ENCODE measurements around the gene KRT80. TPM values are rescaled to one million over a fixed set of nuclear protein-coding genes. Genes with fewer than 3 reads are reported as not detected.
A peak's percentile ranks its signal among the peaks of the same experiment; 100 is the strongest.

The KRT80 gene
- total RNA-seq, 1 donor from 2014 or later, result 0.28 TPM

DNA sequence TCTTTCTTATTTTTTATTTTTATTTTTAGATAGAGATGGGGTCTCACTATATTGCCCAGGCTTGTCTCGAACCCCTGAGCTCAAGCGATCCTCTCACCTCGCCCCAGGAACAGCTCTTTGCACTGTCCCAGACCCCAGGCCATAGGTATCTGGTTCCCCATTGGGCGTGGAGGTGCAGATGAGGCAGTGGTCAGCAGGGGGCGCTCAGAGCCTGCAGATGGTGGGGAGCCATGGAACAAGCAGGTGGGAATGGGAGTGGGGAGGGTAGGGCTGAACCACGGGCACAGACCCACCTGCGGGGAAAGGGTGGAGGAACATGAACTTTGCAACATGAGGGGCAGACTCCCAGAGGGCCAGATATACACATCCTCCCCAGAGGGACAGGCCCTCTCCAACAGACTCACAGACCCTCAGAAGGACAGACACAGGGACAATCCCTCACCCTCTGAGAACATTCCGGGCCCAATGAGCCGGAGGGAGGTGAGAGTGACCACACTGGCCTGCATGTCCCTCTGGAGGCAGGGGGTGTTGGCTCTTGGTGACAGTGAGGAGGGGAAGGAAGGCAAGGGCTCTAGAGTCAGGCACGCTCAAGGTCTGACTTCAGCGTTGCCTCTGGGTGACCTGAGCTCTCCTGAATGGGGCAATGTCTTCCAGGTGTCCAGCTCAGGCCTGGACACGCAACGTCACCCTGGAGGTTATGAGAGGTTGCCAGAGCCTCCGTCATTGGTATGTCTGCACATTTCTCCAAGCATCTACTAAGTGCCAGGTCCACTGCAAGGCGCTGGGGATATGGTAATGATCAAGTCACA lies 34.9 kb downstream of the KRT80 start:
- DNase-seq (ENCODE audit: low spot score) (peak; percentile 71), ATAC-seq (peak; percentile 82)

- ATAC-seq (no peak), DNase-seq (ENCODE audit: low spot score) (no peak)
These were observed 35.5 kb downstream of the KRT80 start for GRCh38 chr12:52156311-52156710.

DNA sequence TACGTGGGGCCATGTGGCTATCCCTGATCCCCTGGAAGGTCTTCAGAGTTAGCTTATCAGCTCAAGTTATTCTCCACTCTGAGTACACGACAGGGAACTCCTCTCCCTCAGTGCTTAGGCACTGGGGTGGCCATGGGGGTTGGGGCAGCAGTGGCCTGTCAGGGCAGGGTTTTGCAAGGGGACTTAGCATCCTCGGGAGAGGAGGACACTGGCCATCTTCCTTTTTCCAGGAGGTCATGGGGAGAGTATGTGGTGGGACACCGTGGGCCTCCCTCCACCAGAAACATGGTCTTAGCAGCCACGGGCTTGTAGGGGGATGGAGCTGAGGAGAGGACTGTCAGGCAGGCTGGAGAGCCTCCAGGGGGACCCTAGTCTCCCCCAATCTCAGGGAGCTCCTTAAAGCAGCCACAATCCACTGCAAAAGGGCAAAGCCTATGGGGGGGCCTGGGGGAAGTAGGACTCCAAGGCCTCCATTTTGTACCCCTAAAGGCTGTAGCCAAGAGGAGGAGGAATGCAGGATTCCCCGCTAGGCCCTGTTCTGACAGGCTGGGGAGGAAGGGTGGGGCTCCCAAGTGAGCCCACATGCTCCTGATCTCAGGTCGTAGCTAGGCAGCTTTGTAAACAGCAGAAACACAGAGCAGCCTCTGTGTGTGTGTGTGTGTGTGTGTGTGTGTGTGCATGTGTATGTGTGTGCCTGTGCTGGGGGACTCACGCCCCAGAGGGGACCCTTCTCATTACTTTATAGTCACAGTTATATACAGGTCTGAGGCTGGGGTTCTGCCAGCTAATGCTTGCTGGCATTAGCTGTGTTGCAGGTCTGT lies 36.6 kb downstream of the KRT80 start:
- DNase-seq (ENCODE audit: low spot score) (no peak), ATAC-seq (no peak)

DNA sequence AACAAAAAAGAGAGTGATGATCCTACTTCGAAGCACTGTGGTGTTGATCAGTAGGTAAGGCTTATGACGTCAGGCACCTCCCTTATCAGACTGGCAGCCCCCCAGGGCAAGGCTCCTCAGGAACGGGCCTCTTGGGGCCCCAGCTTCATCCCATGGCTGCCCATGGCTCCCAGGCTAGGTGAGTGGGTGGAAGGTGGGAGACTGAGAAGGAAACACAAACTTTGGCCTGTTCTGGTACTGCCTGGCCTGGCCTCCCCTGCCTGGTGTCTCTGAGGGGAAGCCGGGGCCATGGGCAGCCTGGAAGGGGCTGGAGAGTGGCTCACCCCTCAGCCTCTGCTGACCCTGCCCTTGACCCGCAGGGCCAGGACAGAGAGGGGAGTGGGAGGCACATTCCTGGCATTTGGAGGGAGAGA lies 38.9 kb downstream of the KRT80 start:
- no peak for DNase-seq (ENCODE audit: low spot score)
- no peak for ATAC-seq

DNA sequence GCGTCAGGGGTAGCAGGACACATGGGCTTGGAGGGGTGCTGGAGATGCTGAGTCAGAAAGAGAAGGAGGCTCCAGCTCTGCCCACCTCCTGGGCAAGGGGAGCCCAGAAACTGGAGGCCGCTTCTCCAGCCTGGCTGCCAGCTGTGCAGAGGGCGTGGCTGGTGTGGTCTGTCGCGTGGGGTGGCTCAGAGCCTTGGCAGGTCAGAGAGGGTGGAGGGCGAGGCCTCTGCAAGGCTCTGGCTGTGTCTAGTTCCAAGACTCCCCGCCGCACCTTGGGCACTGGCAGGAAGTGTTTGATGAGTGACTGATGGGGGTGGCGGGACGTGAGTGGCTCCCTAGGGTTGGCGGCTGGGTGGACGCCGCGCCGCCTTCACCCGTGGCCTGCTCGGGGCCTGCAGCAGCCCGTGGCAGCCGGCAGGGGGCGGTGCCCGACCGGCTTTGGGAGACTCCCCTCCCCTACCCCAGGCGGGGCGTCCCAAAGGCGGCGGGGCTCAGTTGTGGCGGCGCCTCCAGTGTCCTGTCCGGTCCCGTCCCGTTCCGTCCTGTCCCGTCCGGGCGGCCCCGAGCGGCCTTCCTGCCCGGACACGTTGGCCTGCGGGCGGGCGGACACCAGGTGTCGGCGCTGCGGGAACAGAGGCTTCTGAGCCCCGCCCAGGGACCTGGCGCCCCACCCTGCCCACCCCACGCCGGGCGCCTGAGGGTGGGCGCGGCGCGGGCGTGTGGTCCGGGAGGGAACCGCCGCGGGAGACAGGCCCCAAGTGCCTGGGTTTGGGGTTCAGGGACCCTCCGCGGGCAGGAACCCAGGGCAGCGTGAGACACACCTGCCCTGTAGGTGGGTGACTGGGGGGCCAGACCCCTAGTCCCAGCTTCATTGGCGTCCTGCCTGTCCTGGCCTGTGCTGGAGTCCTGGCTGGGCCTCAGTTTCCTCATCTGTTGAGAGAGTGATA lies 39.7 kb downstream of the KRT80 start:
- DNase-seq (ENCODE audit: low spot score), result peak; percentile 70
- peak; percentile 83 for ATAC-seq

DNA sequence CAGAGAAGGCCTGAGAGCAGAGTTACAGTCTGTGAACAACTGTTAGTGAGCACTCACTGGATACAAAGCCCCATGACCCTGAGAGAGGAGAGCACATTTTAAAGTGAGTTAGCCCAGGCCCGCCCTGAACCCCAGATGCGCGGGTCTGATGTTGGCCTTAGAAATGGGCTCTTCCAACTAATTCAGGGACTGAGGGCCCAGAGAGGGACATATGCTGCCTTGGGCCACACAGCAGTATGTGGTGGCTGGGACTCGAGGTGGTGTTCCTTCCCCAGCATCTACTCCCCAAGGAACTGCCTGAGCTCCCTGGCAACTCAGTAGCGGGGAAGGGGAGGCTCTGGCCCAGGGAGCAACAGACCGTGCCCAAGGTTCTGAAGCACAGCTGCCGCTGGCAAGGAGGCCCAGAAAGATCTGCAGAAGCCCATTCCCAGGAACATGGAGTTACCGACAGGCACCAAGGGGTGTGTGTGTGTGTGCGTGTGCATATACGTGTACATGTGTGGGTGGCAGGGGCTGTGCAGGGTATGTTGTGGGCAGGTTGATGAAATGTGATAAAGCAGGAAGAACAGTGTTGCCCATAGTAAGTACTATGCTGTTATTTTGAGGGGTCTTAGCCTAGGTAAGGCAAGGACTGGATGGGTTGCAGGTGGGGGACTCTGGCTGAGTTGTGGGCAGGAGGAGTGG lies 40.5 kb downstream of the KRT80 start:
- ATAC-seq, result no peak
- no peak for DNase-seq (ENCODE audit: low spot score)

- DNase-seq (ENCODE audit: low spot score) (no peak), ATAC-seq (no peak)
These were observed 42.1 kb downstream of the KRT80 start for GRCh38 chr12:52149651-52150241.

DNA sequence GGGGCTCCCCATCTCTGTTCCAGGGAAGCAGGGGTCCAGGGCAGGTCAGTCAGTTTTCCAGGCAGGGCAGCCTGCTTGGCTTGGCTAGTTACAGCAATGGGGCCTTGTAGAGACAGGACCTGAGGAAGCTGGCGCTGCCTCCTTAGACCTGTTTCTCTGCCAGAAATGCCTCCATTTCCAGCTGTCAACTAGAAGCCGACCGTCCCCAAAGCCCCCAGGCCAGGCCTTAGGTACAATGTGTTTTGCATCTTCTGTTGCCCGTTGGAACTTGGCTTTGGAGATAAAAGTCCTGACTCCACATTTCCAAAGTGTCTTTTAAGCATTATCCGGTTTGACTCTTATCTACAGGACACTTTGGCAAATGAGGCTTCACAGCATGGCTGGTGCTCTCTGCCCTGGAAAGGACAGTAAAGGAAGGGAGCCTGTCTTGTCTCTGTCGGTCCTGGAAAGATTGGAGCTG lies 42.6 kb downstream of the KRT80 start:
- DNase-seq (ENCODE audit: low spot score) (no peak), ATAC-seq (peak; percentile 8)

GRCh38 chr12:52148464-52149181 lies 43.2 kb downstream of the KRT80 start:
- no peak for DNase-seq (ENCODE audit: low spot score)
- ATAC-seq, result no peak

DNA sequence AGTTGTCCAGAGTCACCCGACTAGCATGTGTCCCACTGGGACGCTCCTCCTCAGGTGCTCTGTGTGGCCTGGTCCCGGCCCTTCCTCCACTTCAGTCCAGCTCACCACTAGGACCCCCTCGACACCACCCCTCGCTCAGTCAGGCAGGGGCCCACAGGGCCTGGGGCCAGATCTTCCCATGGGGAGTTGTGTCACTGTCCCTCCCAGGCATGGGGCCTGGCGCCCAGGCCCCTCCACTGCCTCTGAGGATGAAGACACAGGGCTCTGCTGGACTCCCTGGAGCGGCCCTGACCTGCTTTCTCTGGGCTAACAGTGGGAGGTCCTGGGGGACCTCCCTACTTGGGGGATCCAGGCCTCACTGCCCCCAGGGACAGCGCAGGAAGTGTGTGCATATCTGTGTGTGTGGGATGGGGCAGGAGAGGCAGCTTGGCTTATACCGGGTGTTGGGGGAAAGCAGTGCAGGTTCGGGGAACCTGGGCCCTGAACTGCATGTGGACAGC lies 43.8 kb downstream of the KRT80 start:
- ATAC-seq (no peak), DNase-seq (ENCODE audit: low spot score) (no peak)

DNA sequence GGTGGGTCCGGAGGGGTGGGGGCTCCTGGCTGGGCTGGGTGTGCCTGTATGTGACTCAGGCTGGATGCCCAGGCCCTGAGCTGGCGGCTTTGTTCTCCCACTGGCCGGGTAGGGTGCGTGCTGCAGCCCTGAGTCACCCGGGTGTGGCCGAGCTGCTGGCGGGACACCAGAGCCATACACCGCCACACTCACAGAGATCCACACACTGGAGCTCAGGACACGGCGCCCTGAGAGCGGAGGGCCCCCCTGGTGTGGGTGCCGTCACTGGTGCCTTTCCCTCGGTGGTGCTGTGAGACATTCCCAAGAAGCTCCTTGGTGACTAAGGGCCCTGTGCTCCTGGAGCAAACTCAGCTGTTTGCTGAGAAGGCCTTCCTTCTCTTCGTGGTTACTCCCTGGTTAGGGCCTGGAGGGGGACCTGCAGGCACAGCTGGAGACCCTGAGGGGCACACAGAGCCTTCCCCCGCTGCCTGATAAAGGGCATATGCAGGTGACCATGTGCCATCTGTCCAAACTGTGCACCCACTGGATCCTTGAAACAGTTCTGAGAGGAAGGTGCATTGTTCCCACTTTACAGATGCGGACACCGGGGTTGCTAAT lies 44.3 kb downstream of the KRT80 start:
- DNase-seq (ENCODE audit: low spot score) (no peak), ATAC-seq (peak; percentile 25)

- DNase-seq (ENCODE audit: low spot score), result no peak
- no peak for ATAC-seq
These were observed 44.9 kb downstream of the KRT80 start for GRCh38 chr12:52146822-52147366.

- no peak for DNase-seq (ENCODE audit: low spot score)
- no peak for ATAC-seq
These were observed 45.6 kb downstream of the KRT80 start for GRCh38 chr12:52146089-52146821.

DNA sequence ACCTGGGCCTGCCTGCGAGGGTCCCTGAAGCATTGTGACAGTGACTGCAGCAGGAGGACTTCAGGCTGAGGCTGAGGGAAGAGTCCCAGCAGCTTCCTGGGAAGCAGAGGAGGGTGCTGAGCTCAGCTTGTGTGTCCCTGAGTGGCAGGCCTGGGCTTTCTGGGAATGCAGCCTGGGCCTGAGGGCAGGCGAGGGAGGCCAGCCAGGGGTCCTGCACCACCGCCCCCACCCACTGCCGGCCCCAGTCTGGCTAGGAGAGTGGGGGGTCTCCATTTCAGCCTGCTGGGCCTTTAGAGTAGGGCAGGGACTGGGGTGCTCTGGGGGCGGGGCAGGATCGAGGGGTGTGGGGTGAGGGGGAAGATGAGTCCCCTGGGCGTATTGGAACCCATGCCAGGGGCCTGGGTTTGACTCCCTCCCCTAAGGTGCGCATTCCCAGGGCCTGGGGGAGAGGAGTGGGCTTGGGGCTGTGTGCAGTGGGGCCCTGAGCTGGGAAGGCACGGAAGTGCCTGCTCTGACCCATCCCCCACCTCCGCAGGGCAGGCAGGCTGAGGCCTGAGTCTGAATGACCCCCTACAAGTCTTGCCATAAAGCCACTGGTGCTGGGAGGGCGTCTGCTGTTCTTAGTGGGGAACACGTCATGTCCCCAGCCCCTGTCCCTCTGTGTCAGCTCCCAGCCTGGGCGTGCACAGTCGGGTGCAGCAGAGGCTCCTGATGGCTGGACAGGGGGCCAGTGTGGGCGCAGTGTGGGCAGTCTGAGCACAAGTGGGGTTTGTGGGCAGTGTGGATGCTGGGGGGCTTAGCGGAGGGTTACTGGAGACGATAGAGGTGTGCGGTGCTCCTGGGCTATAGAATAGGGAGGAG lies 46.4 kb downstream of the KRT80 start:
- ATAC-seq, result no peak
- DNase-seq (ENCODE audit: low spot score), result no peak

- DNase-seq (ENCODE audit: low spot score), result no peak
- no peak for ATAC-seq
These were observed 47.1 kb downstream of the KRT80 start for GRCh38 chr12:52144512-52145227.

GRCh38 chr12:52142431-52142830 lies 49.4 kb downstream of the KRT80 start:
- ATAC-seq (no peak), DNase-seq (ENCODE audit: low spot score) (no peak)
